Stimulated activated CD8-positive, alpha-beta memory T cell treated with anti-CD3 and anti-CD28 coated beads, Interleukin-12 subunit alpha, Interleukin-12 subunit beta, amount 100 ng/mL, for 1 hour (primary cell): Measurements from ENCODE around the gene MVK.

Experiments used
- DNase-seq: peaks from one replicate; pipeline ENCODE4 v3.0.0-alpha.2; 2020; ENCODE audit warnings: low read depth

MVK gene

DNA sequence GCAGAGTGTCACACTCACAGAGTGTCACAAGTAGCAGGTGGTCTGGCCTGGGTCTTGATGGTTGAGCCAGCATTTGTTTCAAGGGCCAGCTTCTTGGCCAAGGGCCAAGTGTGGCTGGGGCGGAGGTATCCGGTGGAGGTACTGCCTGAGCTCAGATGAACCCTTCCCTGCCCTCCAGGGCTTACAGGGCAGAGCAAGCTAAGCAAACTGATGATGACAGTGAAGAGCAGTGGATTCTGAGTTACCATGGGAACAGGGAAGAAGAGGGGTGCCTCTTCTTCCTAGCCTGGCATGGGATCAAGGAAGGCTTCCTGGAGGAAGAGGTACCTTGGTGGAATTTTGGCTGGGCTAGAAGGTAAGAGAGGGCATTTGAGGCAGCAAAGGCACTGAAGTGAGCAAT lies 35.7 kb downstream of the MVK start:
- DNase-seq = no peak

DNA sequence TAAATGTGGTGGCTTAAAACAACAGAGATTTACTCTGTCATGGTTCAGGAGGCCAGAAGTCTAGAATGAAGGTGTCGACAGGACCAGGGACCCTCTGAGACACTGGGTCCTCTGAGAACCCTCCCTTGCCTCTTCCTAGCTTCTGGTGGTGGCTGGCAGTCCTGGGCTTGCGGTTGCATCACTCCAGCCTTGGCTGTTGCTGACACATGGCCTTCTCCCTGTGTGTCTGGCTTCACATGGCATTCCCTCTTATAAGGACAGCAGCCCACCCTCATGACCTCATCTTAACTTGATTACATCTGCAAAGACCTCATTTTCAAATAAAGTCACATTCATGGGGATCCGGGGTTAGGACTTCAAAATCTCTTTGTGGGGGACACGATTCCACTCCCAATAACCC lies 36.9 kb downstream of the MVK start:
- DNase-seq = no peak

DNA sequence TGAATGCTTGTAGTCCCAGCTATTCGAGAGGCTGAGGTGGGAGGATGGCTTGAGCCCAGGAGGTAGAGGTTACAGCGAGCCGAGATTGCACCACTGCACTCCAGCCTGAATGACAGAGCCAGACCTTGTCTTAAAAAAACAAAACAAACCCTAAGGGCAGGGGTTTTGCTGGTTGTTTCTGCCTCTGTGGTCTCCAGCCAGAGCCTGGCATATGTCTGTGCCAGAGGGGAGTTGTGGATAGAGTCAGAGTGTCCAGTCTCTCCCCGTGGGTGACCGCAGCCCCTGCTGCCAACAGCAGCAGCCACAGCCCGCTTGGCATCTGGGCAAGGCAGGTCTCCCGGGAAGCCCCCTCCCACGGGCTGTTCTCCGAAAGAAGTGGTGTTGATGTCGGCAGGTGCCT lies 37.6 kb downstream of the MVK start:
- DNase-seq = no peak

DNA sequence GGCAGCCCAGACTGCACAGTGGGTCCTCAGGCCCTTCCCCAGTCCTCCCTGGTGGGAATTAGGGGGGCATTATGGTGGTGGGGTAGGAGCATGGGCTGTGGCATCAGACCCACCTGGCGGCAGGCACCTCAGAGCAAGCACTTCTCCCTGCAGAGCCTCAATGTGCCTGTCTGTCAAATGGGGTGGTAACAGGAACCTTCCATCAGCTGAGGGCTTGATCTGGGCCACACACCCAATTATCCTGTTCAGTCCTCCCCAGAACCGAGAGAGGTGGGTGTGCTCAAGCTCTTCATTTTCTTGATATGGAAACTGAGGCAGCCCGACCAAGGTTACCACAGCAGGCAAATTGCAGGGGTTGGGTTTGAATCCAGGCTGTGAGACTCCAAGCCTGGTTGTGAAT lies 38.4 kb downstream of the MVK start:
- no peak for DNase-seq

DNA sequence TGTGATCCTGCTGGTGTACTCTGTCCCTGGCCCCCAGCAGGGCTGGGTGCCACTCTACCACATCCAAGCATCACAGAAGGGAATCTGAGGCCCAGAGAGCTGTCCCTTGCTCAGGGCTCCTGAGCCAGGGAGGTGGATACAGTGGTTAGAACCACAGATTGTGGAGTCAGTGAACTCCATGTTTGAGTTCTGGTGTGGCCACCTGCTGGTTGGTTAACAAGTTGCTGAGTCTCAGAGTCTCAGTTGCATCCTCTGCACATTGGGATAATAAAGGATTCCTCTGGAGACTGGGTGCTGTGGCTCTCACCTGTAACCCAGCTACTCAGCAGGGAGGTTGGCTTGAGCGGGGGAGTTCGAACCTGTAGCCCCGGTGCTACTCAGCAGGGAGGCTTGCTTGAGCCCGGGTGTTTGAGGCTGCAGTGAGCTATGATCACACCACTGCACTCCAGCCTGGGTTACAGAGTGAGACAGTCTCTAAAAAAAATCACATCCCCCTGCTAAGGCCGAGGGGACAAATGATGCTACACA lies 39.4 kb downstream of the MVK start:
- DNase-seq = no peak

DNA sequence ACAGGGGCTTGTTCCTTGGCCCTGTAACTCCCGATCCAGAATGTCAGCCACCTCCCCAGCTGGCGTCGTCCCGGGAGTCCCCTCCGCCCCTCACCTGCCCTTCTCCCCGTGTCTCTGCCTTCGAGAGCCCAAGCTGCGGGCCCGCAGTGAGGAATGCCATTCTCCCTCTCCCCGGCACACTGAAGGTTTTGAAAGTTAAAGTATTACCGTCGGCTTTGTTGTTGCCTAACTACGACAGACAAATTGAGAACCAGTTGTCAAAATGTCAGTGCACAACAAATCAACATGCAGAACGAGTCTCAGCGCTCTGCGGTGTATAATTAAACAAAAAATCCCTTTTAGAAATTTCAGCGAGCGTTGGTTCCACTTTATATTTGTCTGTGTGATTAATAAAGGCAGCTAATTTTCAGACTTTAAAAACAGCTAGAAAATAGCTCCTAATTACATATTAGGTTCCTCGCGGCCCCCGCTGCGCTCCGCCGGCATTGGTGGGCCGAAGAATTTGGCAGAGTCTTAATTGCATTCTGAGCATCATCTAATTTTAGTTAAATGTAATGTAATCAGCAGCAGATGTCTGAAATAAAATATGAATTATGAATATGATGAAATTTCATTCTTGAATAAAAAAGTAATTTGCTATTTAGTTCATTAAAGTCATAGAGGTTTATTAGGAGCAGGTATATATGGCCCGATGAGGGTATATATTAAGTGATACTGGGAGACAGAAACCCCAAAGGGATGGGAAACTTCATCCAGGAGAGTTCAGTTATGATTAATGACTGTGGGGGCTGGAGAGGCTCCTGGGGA lies 40.3 kb downstream of the MVK start:
- no peak for DNase-seq

DNA sequence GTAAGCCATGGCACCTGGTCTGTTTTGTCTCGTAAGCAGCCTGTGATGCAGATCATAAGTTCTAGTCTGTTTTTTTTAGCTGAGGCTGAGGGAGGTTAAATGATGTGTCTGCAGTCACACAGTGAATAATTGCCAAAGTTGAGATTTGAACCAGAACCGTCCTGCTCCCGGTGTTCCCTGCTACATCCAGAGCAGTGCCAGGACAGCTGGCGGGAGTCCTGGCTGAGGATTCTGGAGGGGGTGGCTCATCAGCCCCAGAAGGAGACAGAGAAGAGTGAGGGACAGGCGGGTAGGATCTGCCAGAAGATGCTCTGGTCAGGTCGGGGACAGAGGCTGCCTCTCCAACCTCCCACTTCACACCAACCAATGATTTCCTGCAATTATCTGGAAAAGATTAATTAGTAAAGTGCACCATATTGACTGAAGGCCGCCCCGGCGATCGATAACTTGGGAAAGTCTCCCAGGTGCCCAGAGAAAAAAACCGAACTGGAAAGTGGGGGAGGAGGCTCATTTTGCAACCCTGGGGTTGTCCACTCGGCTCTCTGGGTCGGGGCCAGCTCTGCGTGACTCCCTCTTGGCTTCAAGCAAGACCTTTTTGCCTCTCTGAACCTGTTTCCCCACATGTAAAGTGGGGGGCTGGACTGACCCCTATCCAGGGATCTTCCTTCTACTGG lies 42.1 kb downstream of the MVK start:
- DNase-seq = no peak

DNA sequence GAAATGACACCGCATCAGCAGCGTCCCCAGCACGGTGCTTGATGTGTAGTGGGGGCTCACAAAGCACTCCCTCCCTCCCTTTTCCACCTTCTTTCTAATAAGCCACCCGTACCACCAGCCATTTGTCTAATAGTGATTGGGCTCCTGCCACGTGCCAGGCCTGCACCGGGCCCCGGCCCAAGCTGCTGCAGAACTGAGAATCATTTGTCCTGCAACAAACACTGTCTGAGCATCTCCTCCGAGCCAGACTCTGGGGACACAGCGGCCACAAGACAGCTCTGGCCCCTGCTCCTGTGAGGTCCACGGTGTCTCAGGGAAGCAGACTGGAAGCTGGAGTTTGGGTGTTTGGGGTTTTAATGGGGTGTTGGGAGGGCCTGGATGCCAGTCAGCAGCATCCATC lies 43.9 kb downstream of the MVK start:
- no peak for DNase-seq

DNA sequence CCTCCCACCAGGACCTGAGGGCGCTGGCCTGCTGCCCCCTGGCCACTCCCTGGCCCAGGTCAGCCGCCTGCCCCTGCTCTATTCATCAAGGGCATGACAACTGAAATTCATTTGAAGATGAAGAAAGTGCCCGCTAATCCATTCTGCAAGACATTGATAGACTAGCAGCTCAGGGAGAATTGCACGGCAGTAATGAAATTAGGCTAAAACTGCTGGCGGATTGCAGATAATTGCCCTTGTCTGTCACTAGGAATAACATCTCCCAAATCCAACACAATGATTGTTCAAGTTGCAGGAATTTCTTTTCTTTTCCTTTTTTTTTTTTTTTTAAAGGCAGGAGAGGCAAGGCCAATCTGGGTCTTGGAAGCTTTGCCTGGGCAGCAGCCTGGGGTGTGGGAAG lies 44.5 kb downstream of the MVK start:
- no peak for DNase-seq

DNA sequence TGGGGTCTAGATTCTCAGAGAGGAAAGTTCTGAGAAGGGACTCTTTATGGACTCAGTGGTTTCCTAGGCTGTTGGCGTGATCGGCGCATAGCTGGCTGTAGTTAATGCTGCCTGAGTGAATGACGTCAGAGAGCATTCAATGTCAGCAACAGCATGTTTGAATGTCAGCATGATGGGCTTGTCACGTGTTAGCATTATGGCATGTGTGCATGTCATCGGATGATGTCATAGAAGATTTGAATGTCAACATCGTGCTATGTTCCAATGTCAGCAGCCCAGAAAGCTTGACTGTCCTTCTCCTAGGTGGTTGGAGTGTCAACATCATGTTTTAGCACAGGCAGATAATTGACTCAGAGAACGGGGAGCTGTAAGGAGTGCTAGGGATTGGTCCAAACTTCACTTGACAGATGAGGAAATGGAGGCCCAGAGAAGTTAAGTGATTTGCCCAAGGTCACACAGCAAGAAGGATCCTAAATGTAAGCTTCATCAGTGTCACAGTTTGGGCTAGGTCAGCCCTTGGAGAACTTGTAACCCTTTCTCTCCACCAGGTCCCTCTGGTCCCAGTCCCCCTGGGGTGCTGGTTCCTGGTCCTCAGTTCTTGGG lies 45.5 kb downstream of the MVK start:
- no peak for DNase-seq

DNA sequence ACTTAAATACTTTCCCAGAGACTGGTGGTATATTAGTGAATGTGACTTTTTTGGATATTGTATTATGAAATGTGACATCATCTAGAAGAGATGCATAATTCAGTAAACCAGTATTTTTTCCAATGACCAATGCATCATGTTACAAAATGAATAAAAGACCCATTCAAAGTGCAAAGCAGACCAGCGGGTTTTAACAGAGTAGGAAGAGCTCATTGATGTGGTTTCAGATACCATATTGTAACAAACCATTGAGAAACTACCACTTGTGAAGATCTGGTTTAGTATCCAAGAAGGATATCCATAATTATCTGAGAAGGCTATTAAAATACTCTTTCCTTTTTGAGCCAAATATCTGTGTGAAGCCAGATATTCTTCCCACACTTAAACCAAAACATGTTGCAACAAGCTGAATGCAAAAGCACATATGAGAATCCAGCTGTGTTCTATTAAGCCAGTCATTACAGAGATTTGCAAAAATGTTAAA lies 47.7 kb downstream of the MVK start:
- DNase-seq = no peak

DNA sequence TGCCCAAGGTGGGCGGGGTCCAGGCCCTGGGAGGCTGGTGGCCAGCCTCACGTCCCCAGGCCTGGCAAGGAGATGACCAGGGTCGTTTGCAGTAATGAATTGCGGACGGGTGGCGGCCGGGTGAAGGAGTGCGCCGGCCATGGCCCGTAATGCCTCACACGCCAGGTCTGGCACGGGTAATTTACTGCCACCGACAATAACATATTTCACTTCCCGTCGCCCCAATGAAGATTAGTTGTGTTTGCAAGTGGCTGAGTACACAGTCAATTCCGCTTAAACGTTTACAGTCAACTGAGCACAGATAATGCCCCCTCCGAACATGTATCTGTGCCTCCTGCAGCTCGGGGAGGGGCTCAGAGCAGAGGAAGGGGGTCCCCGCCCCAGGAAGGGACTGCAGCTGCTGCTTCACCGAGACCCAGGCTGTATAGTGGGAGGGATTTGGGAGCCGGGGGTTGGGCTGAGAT lies 48.3 kb downstream of the MVK start:
- DNase-seq = no peak

DNA sequence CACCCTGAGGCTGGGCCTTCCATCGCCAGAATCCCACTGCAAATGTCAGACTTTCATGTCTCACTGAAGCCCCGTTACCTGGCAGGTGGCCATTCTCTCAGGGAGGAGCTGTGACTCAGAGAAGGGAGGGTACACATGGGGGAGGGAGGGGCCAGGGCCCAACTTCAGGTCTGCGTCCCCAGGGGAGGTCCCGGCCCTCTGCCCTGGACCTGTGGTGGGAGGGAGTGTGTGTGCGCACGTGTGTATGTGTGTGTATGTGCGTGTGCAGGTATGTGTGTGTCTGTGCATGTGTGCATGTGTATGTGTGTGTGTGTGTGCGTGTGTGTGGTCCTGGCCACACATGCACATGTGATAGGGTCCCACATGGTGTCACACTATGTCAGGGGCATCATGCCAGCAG lies 50.9 kb downstream of the MVK start:
- DNase-seq = no peak

DNA sequence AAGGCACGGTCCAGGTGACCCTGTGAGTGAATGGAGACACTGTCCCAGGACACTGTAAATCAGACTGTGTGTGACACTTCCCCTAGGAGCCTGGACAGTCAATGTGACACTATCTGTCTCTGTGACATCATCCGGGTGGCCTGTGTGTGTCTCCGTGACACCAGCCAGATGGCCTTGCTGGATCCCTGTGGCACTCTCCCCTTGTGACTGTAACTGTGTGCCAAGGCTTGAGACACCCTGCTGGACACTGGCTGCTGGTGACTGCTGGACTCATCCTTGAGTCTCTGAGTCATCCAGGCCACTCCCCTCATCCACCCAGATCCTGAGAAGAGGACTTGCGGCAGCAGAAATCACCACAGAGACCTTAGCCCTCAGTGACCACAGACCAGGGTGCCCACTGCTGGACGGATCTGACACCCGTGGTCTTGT lies 51.6 kb downstream of the MVK start:
- DNase-seq = no peak

DNA sequence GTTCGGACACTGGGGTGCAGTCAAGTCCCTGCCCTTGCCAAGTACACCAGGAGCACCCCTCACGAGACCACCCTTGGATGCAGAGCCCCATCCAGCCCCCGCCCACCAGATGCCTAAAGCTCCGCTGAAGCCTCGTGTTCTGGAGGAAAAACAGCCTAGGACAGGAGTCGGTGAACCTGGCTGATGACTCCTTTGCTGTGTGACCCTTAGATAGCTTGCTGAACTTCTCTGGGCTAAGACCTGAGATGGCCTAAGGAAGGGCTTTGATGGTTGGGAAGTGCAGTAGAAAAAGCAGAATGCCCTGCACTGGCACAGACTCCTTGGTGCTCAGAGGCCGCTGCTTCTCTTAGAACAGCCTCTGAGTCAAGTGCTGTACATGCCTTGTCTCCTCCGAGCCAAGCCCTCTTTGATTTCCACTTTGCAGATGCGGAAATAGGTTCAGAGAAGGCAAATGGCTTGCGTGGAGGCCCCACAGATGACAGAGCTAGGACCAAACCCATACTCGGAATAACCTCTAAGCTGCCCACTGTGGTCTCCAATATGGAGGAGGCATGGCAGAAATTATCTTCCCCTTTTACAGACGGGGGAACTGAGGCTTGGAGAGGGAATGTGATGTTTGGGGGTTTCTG lies 52.3 kb downstream of the MVK start:
- no peak for DNase-seq

DNA sequence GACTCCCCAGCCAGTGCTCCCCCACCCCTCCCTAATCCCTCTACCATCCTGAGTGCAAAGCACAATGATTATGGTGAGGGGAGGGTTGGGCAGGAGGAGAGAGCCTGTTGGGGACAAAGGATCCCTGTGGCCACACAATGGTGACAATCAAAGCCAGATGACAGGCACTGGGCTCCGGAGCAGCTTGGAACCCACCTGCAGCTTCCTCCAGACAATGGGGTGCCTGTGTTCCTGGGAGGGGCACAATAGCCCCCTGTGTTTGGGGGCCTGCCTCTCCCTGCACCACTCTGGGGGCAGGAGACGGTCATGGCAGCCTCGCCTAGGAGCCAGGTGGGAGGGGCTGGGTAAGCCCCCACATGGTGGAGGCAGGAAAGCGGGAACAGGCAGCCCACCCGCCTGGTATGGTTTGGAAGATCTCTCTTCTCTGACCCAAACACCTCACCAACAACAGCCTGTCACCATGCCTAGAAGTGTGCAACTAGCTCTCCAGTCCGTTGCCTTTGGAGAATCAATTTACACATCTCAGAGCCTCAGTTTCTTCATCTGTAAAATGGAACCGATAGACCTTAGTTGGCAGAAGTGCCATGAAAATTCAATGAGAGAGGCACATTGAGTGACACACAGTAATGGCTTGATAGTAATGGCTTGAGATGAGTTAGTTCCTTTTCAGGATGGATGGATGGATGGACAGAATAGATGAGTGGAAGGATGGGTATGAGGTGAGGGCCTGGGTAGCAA lies 53.0 kb downstream of the MVK start:
- DNase-seq = no peak

DNA sequence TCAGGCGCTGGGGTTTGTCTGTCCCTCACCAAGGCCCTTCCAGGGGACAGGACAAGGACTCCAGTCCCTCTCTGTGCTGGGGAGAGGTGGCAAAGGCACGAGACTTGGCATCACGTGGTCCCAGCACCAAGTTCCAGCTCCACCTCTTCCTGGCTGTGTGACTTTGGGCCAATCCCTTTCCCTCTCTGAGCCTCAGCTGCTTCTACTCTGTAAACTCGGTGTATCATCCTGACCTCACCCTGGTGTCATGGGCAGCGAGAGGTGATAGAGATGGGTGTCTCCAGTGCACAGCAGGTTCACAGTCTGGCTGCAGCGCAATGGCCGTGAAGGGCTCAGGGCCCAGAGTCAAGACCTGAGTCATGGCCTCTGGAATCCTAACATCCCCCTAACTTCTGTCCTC lies 54.0 kb downstream of the MVK start:
- DNase-seq = no peak

DNA sequence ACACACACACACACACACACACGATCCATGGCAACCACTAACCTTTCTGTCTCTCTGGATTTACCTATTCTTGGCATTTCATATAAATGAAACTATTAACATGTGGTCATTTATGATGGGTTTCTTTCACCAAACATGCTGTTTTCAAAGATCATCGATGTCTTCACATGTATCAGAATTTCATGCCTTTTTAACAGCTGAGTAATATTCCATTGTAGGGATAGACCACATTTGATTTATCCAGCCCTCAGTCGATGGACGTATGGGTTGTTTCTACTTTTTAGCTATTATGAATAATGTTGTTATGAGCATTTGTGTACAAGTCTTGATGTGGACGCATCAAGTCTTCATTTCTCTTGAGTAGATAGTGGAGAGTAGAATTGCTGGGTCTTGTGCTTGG lies 56.5 kb downstream of the MVK start:
- no peak for DNase-seq

DNA sequence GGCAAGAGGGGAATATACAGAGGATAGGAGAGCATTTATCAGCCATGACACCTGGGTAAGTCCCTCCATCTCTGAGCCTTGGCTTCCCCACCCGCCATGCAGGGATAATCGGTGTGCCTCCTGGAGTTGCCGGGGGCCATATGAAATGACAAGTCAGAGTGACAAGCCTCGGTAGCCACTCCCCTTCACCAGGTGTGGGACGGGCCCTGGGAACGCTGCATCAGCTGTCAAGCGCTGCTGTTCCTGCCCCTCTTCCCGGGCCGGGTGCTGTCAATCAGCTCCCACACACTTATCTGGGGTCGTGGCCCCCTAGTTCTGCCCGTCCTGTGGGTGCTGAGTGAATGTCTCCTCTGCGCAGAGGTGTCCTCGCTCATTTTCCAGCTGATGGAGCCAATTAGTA lies 57.2 kb downstream of the MVK start:
- DNase-seq = no peak

DNA sequence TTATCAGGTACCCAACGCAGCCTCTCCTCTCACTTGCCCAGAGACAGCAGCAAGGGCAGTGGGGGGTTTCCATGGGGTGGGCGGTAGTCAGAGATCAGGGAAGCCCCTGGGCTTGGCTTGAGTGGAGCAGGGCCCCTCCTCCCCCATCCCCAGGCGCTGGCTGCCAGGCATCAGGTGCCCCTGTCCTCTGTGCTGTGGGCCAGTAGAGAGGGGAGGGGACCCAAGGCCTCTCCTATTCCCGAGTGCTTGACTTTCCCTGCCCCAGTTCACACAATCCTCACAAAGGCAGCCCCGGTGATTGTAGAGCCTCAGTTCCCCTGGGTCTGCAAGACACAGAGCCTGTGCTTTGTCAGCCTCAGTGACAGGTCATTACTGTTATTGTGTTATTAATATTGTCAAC lies 57.7 kb downstream of the MVK start:
- DNase-seq = no peak

DNA sequence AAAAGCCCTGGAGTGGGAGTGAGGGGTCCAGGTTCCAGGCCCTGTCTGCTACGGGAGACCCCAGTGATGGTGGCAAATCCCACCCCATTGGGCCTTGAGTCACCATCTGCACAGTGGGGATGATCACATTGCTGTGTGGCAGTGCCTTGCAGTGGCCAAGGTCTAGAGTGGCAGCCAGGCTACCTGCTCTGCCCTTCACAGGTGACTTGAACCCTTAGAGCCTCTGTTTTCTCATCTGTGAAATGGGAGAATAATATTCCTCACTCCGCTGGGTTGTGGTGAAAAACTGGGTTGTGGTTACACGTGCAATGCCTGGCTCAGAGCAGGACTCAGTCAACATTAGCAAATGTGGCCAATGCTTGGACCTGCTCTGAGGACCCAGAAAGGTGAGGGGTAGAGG lies 58.2 kb downstream of the MVK start:
- no peak for DNase-seq

DNA sequence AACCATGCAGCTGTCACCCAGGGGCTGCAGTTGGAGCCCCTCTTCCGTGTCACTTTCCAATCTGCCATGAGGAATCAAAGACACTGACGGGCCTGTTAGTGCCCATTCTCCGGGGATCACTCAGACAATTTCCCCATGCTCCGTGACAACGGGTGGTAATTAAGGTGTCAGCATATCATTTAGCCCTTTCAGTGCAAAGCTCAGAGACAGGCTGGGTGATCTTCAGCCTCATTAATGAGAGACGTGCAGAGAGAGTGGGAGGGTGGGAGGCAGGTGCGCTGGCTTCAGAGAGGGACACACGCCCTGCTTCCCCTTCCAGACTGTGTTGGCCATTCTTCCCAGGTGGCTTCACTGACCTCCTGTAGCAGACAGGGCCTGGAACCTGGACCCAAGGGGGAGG lies 58.7 kb downstream of the MVK start:
- no peak for DNase-seq
